ENCODE data around the gene UBB. TPM values are rescaled to one million over a fixed set of nuclear protein-coding genes. Genes with fewer than 3 reads are reported as not detected.

The UBB gene
- polyA plus RNA-seq, 3 donors, result 1,176 to 1,365 (median 1,282) TPM

DNA sequence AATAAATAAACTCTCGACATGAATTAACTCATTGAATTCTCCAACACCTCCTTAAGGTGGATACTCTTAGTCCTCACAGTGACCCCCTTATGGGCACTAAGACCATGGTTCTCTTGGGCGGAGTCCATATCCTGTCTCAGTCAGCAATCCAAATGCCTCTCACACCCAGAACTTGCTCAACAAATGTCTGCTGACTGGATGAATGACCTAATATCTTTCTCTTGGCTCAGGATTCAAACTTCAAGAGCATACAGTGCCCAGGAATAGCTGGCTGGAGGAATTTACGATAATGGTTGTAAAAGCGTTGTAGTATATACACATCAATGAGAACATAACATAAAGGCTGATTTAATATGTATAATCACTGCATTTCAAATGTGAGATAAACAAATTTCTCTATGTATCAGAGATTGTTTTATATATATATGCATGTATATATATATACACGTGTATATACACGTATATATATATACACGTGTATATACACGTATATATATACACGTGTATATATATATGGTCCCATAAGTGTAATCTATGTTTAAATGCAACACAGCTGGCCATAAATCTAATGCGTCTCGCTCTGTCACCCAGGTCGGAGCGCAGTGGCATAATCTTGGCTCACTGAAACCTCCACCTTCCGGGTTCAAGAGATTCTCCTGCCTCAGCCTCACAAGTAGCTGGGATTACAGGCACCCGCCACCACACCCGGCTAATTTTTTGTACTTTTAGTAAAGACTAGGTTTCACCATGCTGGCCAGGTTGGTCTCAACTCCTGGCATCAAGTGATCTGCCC, 6.5 kb upstream of the UBB start:
- Histone ChIP-seq H3K9me3 (replicated peaks in 1 of 2; ENCODE audit: control insufficient read depth in 1 of 2, insufficient read depth in 1 of 2, low read length in 2 of 2) (no peaks in the 10 kb centered on the region), H3K79me2 (ENCODE audit: insufficient read depth, low read length) (no peaks in the 10 kb centered on the region), H3K4me1 (ENCODE audit: control insufficient read depth in 1 of 2, insufficient read depth in 2 of 2, low read length in 2 of 2) (no peaks in the 10 kb centered on the region), H3K36me3 (replicated peaks in 1 of 2; ENCODE audit: control insufficient read depth in 1 of 2, insufficient read depth in 2 of 2, low read length in 2 of 2) (no peaks in the 10 kb centered on the region), H3K27ac (ENCODE audit: low read depth in 1 of 2, low read length in 2 of 2) (no peak overlapping the region), H3K9ac (ENCODE audit: insufficient read depth, low read length, poor library complexity, severe bottlenecking) (no peak overlapping the region), H3K27me3 (ENCODE audit: control insufficient read depth in 2 of 2, insufficient read depth in 2 of 2, low read length in 2 of 2) (no peaks in the 10 kb centered on the region), H2AFZ (ENCODE audit: insufficient read depth, low read depth, low read length, poor library complexity, severe bottlenecking) (no peak overlapping the region), H4K20me1 (ENCODE audit: insufficient read depth, low read length) (no peaks in the 10 kb centered on the region), H3K4me2 (replicated peaks; ENCODE audit: extremely low read depth, low read length, poor library complexity, severe bottlenecking) (no peak overlapping the region), H3K4me3 (replicated peaks in 1 of 3; ENCODE audit: low read depth in 2 of 3, low read length in 3 of 3) (no peak overlapping the region)
- H3K4me1 Mint-ChIP-seq, result peaks cover 4% of the 10 kb centered on the region
- 100% methylated on average over 7 of the region's 16 CpGs for WGBS (ENCODE audit: insufficient coverage)
- intact Hi-C loops (cut with micrococcal nuclease), result no loop called here
- peaks cover 0 to 2% (median 0%) of the 10 kb centered on the region in 7 donors for H3K9me3 Mint-ChIP-seq
- H3K27ac Mint-ChIP-seq, result no peak overlapping the region
- H3K4me3 Mint-ChIP-seq, result no peak overlapping the region
- H3K27me3 Mint-ChIP-seq (ENCODE audit: low read depth in 3 of 3), result peaks cover 0 to 1% (median 0%) of the 10 kb centered on the region in 3 donors
- no peaks in the 10 kb centered on the region for H3K36me3 Mint-ChIP-seq
- TF ChIP-seq, protein P1, sequence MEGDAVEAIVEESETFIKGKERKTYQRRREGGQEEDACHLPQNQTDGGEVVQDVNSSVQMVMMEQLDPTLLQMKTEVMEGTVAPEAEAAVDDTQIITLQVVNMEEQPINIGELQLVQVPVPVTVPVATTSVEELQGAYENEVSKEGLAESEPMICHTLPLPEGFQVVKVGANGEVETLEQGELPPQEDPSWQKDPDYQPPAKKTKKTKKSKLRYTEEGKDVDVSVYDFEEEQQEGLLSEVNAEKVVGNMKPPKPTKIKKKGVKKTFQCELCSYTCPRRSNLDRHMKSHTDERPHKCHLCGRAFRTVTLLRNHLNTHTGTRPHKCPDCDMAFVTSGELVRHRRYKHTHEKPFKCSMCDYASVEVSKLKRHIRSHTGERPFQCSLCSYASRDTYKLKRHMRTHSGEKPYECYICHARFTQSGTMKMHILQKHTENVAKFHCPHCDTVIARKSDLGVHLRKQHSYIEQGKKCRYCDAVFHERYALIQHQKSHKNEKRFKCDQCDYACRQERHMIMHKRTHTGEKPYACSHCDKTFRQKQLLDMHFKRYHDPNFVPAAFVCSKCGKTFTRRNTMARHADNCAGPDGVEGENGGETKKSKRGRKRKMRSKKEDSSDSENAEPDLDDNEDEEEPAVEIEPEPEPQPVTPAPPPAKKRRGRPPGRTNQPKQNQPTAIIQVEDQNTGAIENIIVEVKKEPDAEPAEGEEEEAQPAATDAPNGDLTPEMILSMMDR (IDR thresholded peaks at IDR 0.05), result no peak
- DNase-seq, result no peak

GRCh38 chr17:16377941-16378341, 3.0 kb upstream of the UBB start:
- H3K4me3 ChIP-seq (replicated peaks in 1 of 3; ENCODE audit: low read depth in 2 of 3, low read length in 3 of 3), result no peak overlapping the region
- H3K27me3 Mint-ChIP-seq (ENCODE audit: low read depth in 3 of 3), result no peaks in the 10 kb centered on the region
- H3K27ac ChIP-seq (ENCODE audit: low read depth in 1 of 2, low read length in 2 of 2), result no peak overlapping the region
- TF ChIP-seq, protein P1 (IDR thresholded peaks at IDR 0.05), result no peak
- intact Hi-C loops (cut with micrococcal nuclease), result no loop called here
- H3K79me2 ChIP-seq (ENCODE audit: insufficient read depth, low read length), result peaks cover 22% of the 10 kb centered on the region
- WGBS (ENCODE audit: insufficient coverage), result no CpG with 5 or more reads among the region's 2 CpGs
- no peak overlapping the region for H3K9ac ChIP-seq (ENCODE audit: insufficient read depth, low read length, poor library complexity, severe bottlenecking)
- H3K9me3 Mint-ChIP-seq, result peaks cover 0 to under 1% (median 0%) of the 10 kb centered on the region in 7 donors
- peaks cover 10 to 13% of the 10 kb centered on the region in 2 donors for H3K36me3 ChIP-seq (replicated peaks in 1 of 2; ENCODE audit: control insufficient read depth in 1 of 2, insufficient read depth in 2 of 2, low read length in 2 of 2)
- H3K27me3 ChIP-seq (ENCODE audit: control insufficient read depth in 2 of 2, insufficient read depth in 2 of 2, low read length in 2 of 2), result no peaks in the 10 kb centered on the region
- H3K4me1 ChIP-seq (ENCODE audit: control insufficient read depth in 1 of 2, insufficient read depth in 2 of 2, low read length in 2 of 2), result peaks cover 17% of the 10 kb centered on the region in 2 donors
- no peaks in the 10 kb centered on the region for H3K9me3 ChIP-seq (replicated peaks in 1 of 2; ENCODE audit: control insufficient read depth in 1 of 2, insufficient read depth in 1 of 2, low read length in 2 of 2)
- peaks cover 20% of the 10 kb centered on the region for H3K4me1 Mint-ChIP-seq
- peaks cover 13 to 16% of the 10 kb centered on the region in 2 donors for H3K36me3 Mint-ChIP-seq
- H2AFZ ChIP-seq (ENCODE audit: insufficient read depth, low read depth, low read length, poor library complexity, severe bottlenecking), result peak overlapping the region; percentile 29
- DNase-seq, result no peak
- no peak overlapping the region for H3K4me2 ChIP-seq (replicated peaks; ENCODE audit: extremely low read depth, low read length, poor library complexity, severe bottlenecking)
- no peak overlapping the region for H3K27ac Mint-ChIP-seq
- H4K20me1 ChIP-seq (ENCODE audit: insufficient read depth, low read length), result peaks cover 15% of the 10 kb centered on the region
- H3K4me3 Mint-ChIP-seq, result no peak overlapping the region
